IPS-18a (cell line): Measurements from ENCODE around the gene CDC34.
"Not testable (repeated sequence)": the region's sequence is repeated elsewhere in the genome, so short reads cannot be mapped to it uniquely, and the experiment has no call there.

Experiments used
- H3K27ac ChIP-seq: one replicate; pipeline ENCODE4 v1.5.1; 2013; ENCODE audit warnings: low read length
- H3K27me3 ChIP-seq: one replicate; pipeline ENCODE4 v1.6.1; 2013; ENCODE audit warnings: mild to moderate bottlenecking, low read length; ENCODE audit not compliant: control insufficient read depth, insufficient read depth
- H3K36me3 ChIP-seq: one replicate; pipeline ENCODE4 v1.6.1; 2013; ENCODE audit warnings: low read depth, low read length; ENCODE audit not compliant: control insufficient read depth
- H3K4me1 ChIP-seq: one replicate; pipeline ENCODE4 v1.6.1; 2013; ENCODE audit warnings: low read depth, low read length; ENCODE audit not compliant: control insufficient read depth
- H3K4me3 ChIP-seq: one replicate; pipeline ENCODE4 v1.5.1; 2013; ENCODE audit warnings: low read length
- H3K9ac ChIP-seq: one replicate; pipeline ENCODE4 v1.6.1; 2013; ENCODE audit warnings: mild to moderate bottlenecking, low read length, moderate library complexity
- H3K9me3 ChIP-seq: one replicate; pipeline ENCODE4 v1.6.1; 2013; ENCODE audit warnings: low read depth, low read length; ENCODE audit not compliant: control insufficient read depth

The CDC34 gene

DNA sequence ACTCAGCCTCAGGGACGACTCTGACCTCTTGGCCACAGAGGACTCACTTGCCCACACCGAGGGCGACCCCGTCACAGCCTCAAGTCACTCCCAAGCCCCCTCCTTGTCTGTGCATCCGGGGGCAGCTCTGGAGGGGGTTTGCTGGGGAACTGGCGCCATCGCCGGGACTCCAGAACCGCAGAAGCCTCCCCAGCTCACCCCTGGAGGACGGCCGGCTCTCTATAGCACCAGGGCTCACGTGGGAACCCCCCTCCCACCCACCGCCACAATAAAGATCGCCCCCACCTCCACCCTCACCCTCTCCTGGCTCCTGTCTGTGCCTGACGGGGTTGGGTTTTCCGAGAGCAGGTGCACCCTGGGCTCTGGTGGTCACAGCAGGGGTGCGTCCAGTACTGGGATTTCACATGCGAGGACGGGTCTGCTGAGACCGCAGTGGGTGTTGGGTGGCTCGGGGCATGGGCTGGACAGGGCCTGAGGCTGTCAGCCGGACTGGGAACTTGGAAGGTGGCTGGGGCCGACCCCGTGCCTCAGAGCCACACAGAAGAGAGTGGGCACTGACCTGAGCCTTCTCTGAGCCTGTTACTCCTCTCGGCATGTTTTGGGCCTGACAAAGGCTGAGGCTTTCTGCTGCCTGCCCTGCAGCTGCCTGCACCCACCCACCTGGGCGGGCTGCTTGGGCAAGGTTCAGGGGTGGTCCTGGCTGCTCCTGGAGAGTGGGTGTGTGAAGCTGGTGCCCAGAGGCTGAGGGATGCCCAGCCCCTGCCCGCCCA lies 51.8 kb downstream of the CDC34 start:
- H3K36me3 ChIP-seq: peaks cover 30% of the 10 kb centered on the region
- H3K4me3 ChIP-seq: no peak overlapping the region
- H3K9ac ChIP-seq: no peak overlapping the region
- no peak overlapping the region for H3K27ac ChIP-seq
- H3K9me3 ChIP-seq: no peaks in the 10 kb centered on the region
- no peaks in the 10 kb centered on the region for H3K4me1 ChIP-seq
- peaks cover 5% of the 10 kb centered on the region for H3K27me3 ChIP-seq

DNA sequence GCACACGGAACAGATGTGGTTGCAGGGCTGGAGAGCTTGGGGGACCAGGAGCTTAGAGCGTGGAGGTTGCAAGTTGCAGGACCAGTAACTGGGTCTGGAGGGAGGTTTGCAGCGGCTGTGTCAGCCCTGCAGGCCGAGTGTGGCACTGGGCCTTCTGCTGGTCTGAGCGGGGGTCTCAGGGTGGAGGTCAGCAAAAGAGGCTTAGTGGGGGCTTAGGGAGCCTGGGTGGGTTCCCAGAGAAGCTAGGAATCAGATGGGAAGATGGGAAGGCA lies 52.3 kb downstream of the CDC34 start:
- Histone ChIP-seq H3K9me3 (no peaks in the 10 kb centered on the region), H3K4me3 (no peak overlapping the region), H3K27me3 (peaks cover 10% of the 10 kb centered on the region), H3K27ac (no peak overlapping the region), H3K36me3 (peaks cover 29% of the 10 kb centered on the region), H3K9ac (no peak overlapping the region), H3K4me1 (no peaks in the 10 kb centered on the region)

DNA sequence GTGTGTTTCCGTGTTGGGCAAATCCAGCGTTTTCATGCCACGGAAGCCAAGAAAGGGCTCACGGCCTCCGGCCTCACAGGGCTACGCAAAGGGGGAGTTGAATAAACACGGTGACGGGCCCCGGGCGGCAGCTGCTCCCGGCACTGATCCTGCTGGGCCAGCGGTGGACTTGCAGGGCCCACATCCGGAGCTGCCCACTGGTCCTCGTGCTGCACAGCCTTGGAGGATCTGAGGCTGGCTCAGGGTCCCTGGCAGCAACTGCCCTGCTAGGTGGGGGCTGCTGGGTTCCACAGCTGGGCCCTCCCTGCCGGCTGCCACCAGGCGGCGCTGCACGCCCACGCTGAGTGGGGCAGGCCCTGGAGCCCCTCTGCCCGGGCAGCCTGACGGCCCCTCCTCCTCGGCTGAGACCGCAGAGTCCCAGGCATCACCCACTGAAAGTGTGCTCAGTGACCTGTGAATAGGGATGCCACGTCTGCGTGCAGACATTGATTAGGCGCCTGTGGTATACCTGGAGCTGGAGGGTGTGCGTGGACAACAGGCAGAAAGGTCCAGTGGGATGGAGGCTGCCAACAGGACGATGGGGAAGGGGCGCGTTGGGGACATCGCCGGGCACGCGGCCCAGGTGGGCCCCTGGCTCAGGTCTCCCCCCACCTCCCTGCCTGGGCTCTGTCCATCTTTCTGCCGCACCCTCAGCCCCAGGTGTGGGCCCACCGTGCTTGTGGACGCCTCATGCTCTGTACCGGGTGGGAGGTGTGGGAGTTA lies 52.9 kb downstream of the CDC34 start:
- Histone ChIP-seq H3K27me3 (peaks cover 15% of the 10 kb centered on the region), H3K9ac (no peak overlapping the region), H3K9me3 (no peaks in the 10 kb centered on the region), H3K36me3 (peaks cover 27% of the 10 kb centered on the region), H3K4me3 (no peak overlapping the region), H3K4me1 (no peaks in the 10 kb centered on the region), H3K27ac (no peak overlapping the region)

DNA sequence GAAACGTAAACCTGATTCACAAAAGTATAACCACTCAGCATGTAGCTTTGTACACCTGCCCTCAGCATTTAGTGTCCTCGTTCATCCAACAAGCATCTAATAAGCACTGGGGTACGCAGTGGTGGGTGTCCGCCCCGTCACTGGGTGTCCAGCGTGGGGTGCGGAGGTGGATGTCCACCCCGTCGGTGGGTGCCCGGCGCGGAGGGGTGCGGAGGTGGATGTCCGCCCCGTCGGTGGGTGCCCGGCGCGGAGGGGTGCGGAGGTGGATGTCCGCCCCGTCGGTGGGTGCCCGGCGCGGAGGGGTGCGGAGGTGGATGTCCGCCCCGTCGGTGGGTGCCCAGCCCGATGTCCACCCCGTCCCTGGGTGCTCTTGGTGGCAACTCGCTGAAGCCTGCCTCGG lies 53.6 kb downstream of the CDC34 start:
- not testable (repeated sequence) for H3K27ac ChIP-seq, H3K9ac ChIP-seq, H3K9me3 ChIP-seq, H3K4me3 ChIP-seq, H3K4me1 ChIP-seq
- Histone ChIP-seq H3K27me3 (peaks cover 17% of the 10 kb centered on the region), H3K36me3 (peaks cover 21% of the 10 kb centered on the region)

DNA sequence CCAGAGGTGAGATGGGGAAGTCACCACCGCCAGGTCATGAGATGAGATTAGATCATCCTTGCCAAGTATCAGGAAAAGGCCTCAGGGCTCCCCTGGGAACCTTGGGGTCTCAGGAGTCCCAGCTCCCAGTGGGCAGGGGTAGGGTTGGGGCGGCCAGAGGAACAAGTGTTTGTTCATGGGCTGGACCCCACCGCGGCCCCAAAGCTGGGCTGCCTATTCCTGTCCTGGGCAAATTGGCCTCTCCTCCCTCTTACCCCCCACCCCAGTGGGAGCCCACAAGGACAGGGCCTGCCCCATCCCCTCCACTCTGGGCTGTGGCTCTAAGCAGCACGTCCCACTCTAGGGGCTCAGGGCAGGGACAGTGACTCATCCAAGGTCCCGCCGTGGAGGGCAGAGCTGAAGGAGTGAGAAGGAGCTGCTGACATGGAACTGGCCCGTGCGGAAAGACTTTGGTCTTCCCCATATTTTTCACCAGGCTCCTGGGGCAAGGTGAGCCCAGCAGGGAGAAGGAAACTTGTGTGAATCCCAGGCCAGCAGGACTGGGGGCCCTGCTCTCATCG lies 54.1 kb downstream of the CDC34 start:
- H3K27me3 ChIP-seq: peaks cover 21% of the 10 kb centered on the region
- peaks cover 16% of the 10 kb centered on the region for H3K36me3 ChIP-seq
- H3K9ac ChIP-seq: no peak overlapping the region
- no peak overlapping the region for H3K4me3 ChIP-seq
- H3K9me3 ChIP-seq: no peaks in the 10 kb centered on the region
- no peak overlapping the region for H3K27ac ChIP-seq
- H3K4me1 ChIP-seq: no peaks in the 10 kb centered on the region

DNA sequence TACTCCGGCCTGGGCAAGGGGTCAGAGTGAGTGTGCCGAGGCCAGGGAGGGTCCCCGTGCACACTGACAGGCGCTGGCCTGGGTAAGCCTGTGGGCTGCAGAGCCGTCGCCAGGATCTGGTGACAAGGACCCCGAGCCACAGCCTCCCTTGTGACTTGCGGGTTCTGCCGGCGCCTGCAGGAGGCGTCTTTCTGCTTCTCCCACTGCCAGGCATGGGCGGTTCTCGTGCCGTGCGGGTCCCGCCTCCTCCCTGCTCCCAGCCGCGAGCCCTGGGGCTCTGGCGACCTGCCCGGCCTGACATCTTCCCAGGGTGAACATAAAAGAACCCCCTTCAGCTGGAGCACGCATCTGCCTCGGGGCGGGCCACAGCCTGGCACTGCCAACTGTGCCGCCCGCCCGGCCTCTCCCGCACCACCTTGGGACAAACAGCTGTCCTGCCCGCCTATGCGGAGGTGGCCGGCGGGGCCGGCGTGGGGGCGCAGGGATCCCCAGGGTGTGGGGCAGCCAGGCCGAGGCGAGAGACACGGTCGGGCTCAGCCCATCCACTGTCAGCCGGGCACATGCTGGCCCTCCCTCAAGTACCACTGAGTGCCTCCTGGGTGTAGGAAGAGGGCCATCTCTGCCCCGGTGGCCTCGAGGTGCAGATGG lies 56.7 kb downstream of the CDC34 start:
- no peak overlapping the region for H3K4me3 ChIP-seq
- H3K27me3 ChIP-seq: peaks cover 44% of the 10 kb centered on the region
- no peaks in the 10 kb centered on the region for H3K36me3 ChIP-seq
- H3K27ac ChIP-seq: no peak overlapping the region
- H3K4me1 ChIP-seq: no peaks in the 10 kb centered on the region
- no peak overlapping the region for H3K9ac ChIP-seq
- no peaks in the 10 kb centered on the region for H3K9me3 ChIP-seq

DNA sequence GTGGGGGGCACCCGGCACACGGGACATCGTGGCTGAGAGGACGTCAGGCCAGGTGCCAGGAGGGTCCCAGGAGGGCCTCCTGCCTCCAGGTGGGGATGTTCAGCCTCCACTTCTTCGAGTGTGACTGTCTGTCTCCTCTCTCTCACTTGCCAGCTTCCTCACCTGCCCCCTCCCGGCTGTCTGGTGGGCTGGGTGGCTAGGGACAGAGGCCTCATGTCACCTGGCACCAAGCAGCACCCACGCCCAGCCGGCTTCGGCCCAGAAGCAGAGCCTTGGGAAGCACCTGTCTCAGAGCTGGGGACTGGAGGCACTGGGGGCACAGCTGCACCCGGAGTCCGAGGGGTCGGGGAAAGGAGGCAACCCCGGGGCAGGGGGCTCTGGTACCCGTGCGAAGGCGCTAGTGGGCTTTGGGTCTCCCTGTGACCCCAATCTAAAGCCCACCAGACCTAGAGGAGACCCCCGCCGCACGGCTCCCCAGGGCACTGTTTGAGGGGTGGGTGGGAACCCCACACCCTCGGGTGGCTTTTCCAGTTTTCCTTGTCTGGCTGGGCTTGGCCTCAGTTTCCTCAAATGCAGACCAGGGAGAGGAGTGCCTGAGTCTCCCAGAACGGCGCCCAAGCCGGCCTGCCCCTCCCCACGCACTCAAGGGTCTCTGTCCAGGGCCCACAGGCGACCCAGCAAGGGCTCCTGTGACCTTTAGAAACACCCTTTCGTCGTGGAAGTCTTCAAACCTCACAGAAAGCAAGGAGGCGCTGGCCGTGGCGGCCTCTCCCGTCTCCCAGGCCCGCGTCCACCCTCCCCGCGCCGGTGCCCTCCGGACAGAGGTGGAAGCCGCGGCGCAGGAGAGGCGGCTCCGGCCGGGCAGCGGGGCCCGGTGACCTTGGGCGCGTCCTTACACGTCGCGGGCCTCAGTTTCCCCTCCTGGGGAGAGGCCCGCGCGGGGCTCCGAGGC lies 57.5 kb downstream of the CDC34 start:
- H3K27ac ChIP-seq: no peak overlapping the region
- H3K4me1 ChIP-seq: no peaks in the 10 kb centered on the region
- H3K9ac ChIP-seq: no peak overlapping the region
- H3K4me3 ChIP-seq: no peak overlapping the region
- H3K36me3 ChIP-seq: no peaks in the 10 kb centered on the region
- H3K27me3 ChIP-seq: peaks cover 44% of the 10 kb centered on the region
- no peaks in the 10 kb centered on the region for H3K9me3 ChIP-seq

DNA sequence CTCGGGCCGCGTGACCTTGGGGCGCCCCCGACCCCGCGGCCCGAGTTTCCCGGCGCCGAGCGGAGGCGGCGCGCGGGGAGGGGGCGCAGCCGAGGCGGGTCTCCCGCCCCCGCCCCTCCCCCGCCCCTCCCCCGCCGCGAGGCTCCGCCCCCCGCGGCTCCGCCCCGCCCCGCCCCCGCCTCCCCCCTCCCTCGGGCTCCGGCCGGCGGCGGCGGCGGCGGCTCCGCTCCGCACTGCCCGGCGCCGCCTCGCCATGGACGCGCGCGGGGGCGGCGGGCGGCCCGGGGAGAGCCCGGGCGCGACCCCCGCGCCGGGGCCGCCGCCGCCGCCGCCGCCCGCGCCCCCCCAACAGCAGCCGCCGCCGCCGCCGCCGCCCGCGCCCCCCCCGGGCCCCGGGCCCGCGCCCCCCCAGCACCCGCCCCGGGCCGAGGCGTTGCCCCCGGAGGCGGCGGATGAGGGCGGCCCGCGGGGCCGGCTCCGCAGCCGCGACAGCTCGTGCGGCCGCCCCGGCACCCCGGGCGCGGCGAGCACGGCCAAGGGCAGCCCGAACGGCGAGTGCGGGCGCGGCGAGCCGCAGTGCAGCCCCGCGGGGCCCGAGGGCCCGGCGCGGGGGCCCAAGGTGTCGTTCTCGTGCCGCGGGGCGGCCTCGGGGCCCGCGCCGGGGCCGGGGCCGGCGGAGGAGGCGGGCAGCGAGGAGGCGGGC lies 58.3 kb downstream of the CDC34 start, which contains the start of gene HCN2:
TSS of gene HCN2 (plus strand) at position 189 of the 703 bp plus-strand sequence. CDS start at position 254, 65 bp downstream.
- H3K4me3 ChIP-seq: no peak within 1 kb of the TSS
- no peak within 1 kb of the TSS for H3K9ac ChIP-seq
- H3K27ac ChIP-seq: no peak within 1 kb of the TSS
- H3K9me3 ChIP-seq: no peaks in the 10 kb centered on the region
- peaks cover 44% of the 10 kb centered on the region for H3K27me3 ChIP-seq
- H3K36me3 ChIP-seq: no peaks in the 10 kb centered on the region
- H3K4me1 ChIP-seq: no peaks in the 10 kb centered on the region

DNA sequence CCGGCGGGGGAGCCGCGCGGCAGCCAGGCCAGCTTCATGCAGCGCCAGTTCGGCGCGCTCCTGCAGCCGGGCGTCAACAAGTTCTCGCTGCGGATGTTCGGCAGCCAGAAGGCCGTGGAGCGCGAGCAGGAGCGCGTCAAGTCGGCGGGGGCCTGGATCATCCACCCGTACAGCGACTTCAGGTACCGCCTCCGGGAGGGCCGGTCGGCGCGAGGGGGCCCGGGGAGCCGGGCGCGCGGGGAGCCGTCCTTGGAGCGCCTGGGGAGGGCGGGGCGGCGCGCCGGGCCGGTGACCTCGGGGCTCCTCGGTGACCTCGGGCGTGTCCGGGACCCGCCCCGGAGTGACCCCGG lies 58.8 kb downstream of the CDC34 start:
- no peak overlapping the region for H3K27ac ChIP-seq
- no peak overlapping the region for H3K4me3 ChIP-seq
- peaks cover 44% of the 10 kb centered on the region for H3K27me3 ChIP-seq
- no peaks in the 10 kb centered on the region for H3K9me3 ChIP-seq
- no peak overlapping the region for H3K9ac ChIP-seq
- no peaks in the 10 kb centered on the region for H3K36me3 ChIP-seq
- H3K4me1 ChIP-seq: no peaks in the 10 kb centered on the region

DNA sequence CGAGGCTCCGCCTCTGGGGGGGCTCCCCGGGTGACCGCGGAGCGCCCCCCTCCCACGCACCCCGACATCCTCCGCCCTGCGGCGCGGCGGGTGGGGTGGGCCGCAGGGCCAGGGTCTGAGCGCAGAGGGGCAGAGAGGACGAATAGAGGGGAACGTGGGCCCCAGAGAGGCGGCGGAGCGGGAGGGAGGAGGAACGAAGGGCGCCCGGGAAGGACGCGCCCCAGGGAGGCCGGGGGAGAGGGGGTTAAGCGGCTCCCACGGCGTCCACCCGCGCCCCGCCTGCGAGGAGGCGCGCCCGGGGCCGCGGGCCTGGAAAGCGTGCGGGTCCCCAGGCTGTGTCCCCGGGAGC lies 59.2 kb downstream of the CDC34 start:
- Histone ChIP-seq H3K9me3 (no peaks in the 10 kb centered on the region), H3K4me1 (no peaks in the 10 kb centered on the region), H3K4me3 (no peak overlapping the region)

More for the DNA sequence above, 59.2 kb downstream of the CDC34 start:
- Histone ChIP-seq H3K27ac (no peak overlapping the region), H3K36me3 (no peaks in the 10 kb centered on the region), H3K9ac (no peak overlapping the region), H3K27me3 (peaks cover 44% of the 10 kb centered on the region)
